H9 (cell line): Measurements from ENCODE around the gene ANGPTL8. TPM values are rescaled to one million over a fixed set of nuclear protein-coding genes. Genes with fewer than 3 reads are reported as not detected.

Source experiments
- DNase-seq: peaks from one replicate; pipeline ENCODE4 v3.0.0-alpha.2; 2017
- H2AFZ ChIP-seq: one replicate; pipeline ENCODE4 v1.6.1; 2013; ENCODE audit warnings: mild to moderate bottlenecking, low read length, control low read depth, moderate library complexity
- H2AK5ac ChIP-seq: 2 replicates; pipeline ENCODE4 v1.6.1; 2013; ENCODE audit warnings: low read length, control low read depth, mixed read lengths; ENCODE audit not compliant: insufficient read length
- H2BK120ac ChIP-seq: one replicate; pipeline ENCODE4 v1.6.1; 2013; ENCODE audit warnings: low read depth, mild to moderate bottlenecking, low read length, control low read depth, inconsistent platforms; ENCODE audit not compliant: poor library complexity, severe bottlenecking
- H2BK12ac ChIP-seq: 2 replicates; pipeline ENCODE4 v1.6.1; 2013; ENCODE audit warnings: low read length, control low read depth, mixed read lengths, low read depth; ENCODE audit not compliant: insufficient read length
- H2BK15ac ChIP-seq: 2 replicates; pipeline ENCODE4 v1.6.1; 2013; ENCODE audit warnings: low read depth, low read length, control low read depth
- H2BK20ac ChIP-seq: one replicate; pipeline ENCODE4 v1.6.1; 2013; ENCODE audit warnings: low read depth, mild to moderate bottlenecking, low read length, control low read depth, inconsistent platforms; ENCODE audit not compliant: poor library complexity, severe bottlenecking
- H2BK5ac ChIP-seq: 2 replicates; pipeline ENCODE4 v1.6.1; 2013; ENCODE audit warnings: low read length, control low read depth, mixed read lengths; ENCODE audit not compliant: insufficient read length
- H3K14ac ChIP-seq: 2 replicates; pipeline ENCODE4 v1.6.1; 2013; ENCODE audit warnings: low read length, control low read depth; ENCODE audit not compliant: insufficient read depth
- H3K18ac ChIP-seq: 2 replicates; pipeline ENCODE4 v1.6.1; 2013; ENCODE audit warnings: low read depth, mild to moderate bottlenecking, mixed read lengths, low read length, control low read depth; ENCODE audit not compliant: insufficient read length
- H3K23ac ChIP-seq: 2 replicates; pipeline ENCODE4 v1.6.1; 2013; ENCODE audit warnings: low read length, control low read depth, mixed read lengths, low read depth; ENCODE audit not compliant: insufficient read length
- H3K23me2 ChIP-seq: 2 replicates; pipeline ENCODE4 v1.6.1; 2013; ENCODE audit warnings: low read depth, mild to moderate bottlenecking, mixed read lengths, low read length, control low read depth; ENCODE audit not compliant: insufficient read length, poor library complexity, severe bottlenecking
- H3K27ac ChIP-seq: 2 replicates; pipeline ENCODE4 v1.5.1; 2013; ENCODE audit warnings: low read length, control low read depth, mixed read lengths, low read depth; ENCODE audit not compliant: insufficient read length
- H3K27me3 ChIP-seq: 2 replicates; pipeline ENCODE4 v1.6.1; 2013; ENCODE audit warnings: low read length, control low read depth, inconsistent platforms; ENCODE audit not compliant: insufficient read depth
- H3K4ac ChIP-seq: 2 replicates; pipeline ENCODE4 v1.6.1; 2013; ENCODE audit warnings: low read depth, mild to moderate bottlenecking, control low read depth, inconsistent platforms, low read length, moderate library complexity
- H3K4me1 ChIP-seq: 2 replicates; pipeline ENCODE4 v1.6.1; 2013; ENCODE audit warnings: low read length, control low read depth, inconsistent platforms; ENCODE audit not compliant: insufficient read depth
- H3K4me2 ChIP-seq: 2 replicates; pipeline ENCODE4 v1.6.1; 2013; ENCODE audit warnings: low read length, control low read depth, mixed read lengths; ENCODE audit not compliant: insufficient read length, insufficient read depth
- H3K56ac ChIP-seq: 2 replicates; pipeline ENCODE4 v1.6.1; 2013; ENCODE audit warnings: low read depth, mild to moderate bottlenecking, mixed read lengths, low read length, control low read depth; ENCODE audit not compliant: insufficient read length
- H3K79me1 ChIP-seq: 2 replicates; pipeline ENCODE4 v1.6.1; 2013; ENCODE audit warnings: low read depth, mild to moderate bottlenecking, moderate library complexity, low read length, control low read depth, inconsistent platforms; ENCODE audit not compliant: insufficient read depth, poor library complexity, severe bottlenecking
- H3K79me2 ChIP-seq: 2 replicates; pipeline ENCODE4 v1.6.1; 2013; ENCODE audit warnings: low read length, control low read depth, inconsistent platforms; ENCODE audit not compliant: insufficient read depth
- H3K9ac ChIP-seq: 2 replicates; pipeline ENCODE4 v1.6.1; 2013; ENCODE audit warnings: low read length, control low read depth, mixed read lengths; ENCODE audit not compliant: insufficient read length; ENCODE audit errors: extremely low read depth
- H3K9me3 ChIP-seq: one replicate; pipeline ENCODE4 v1.6.1; 2013; ENCODE audit warnings: low read depth, low read length, inconsistent platforms; ENCODE audit not compliant: control insufficient read depth
- H3T11ph ChIP-seq: one replicate; pipeline ENCODE4 v1.6.1; 2013; ENCODE audit warnings: mild to moderate bottlenecking, low read length, control low read depth, inconsistent platforms
- H4K20me1 ChIP-seq: one replicate; pipeline ENCODE4 v1.6.1; 2013; ENCODE audit not compliant: control insufficient read depth, insufficient read length, insufficient read depth
- H4K5ac ChIP-seq: 2 replicates; pipeline ENCODE4 v1.6.1; 2013; ENCODE audit warnings: low read depth, mild to moderate bottlenecking, mixed read lengths, low read length, control low read depth; ENCODE audit not compliant: insufficient read length
- H4K8ac ChIP-seq: replicated peaks from 2 replicates; pipeline ENCODE4 v1.6.1; 2013; ENCODE audit warnings: low read length, control low read depth, mixed read lengths, low read depth; ENCODE audit not compliant: insufficient read length
- H4K91ac ChIP-seq: 2 replicates; pipeline ENCODE4 v1.6.1; 2013; ENCODE audit warnings: low read depth, mild to moderate bottlenecking, moderate library complexity, mixed read lengths, low read length, control low read depth; ENCODE audit not compliant: insufficient read length
- H3K27ac Mint-ChIP-seq, 3 experiments: 2 replicates in 2 of 3; 3 replicates in 1 of 3; pipeline ENCODE4 v1.8.0; 2020 to 2021; ENCODE audit warnings: mixed read lengths in 3 of 3, mild to moderate bottlenecking in 1 of 3, moderate library complexity in 1 of 3
- H3K27me3 Mint-ChIP-seq: 2 replicates; pipeline ENCODE4 v1.8.0; 2021; ENCODE audit warnings: low read depth, mild to moderate bottlenecking, moderate library complexity, mixed read lengths
- H3K36me3 Mint-ChIP-seq, 3 experiments: 2 replicates in 2 of 3; 3 replicates in 1 of 3; pipeline ENCODE4 v1.8.0; 2020 to 2021; ENCODE audit warnings: low read depth in 3 of 3, mixed read lengths in 3 of 3; ENCODE audit not compliant: insufficient read depth in 1 of 3
- H3K4me1 Mint-ChIP-seq, 2 experiments: 2 replicates each; pipeline ENCODE4 v1.8.0; 2020; ENCODE audit warnings: mixed read lengths in 2 of 2
- H3K4me3 Mint-ChIP-seq, 2 experiments: 2 replicates in 1 of 2; 3 replicates in 1 of 2; pipeline ENCODE4 v1.8.0; 2020 to 2021; ENCODE audit warnings: mild to moderate bottlenecking in 2 of 2, mixed read lengths in 2 of 2, moderate library complexity in 1 of 2
- H3K9me3 Mint-ChIP-seq, 2 experiments: 2 replicates in 1 of 2; 3 replicates in 1 of 2; pipeline ENCODE4 v1.8.0; 2020; ENCODE audit warnings: mild to moderate bottlenecking in 2 of 2, mixed read lengths in 2 of 2, moderate library complexity in 1 of 2
- WGBS: extraction: QIAGEN DNeasy Blood & Tissue Kit; methylation state at CpG from one replicate; pipeline ENCODE4 v1.1.7; 2013; ENCODE audit warnings: missing lambda C conversion rate, low lambda C conversion rate, mixed read lengths; ENCODE audit not compliant: insufficient read length; ENCODE audit errors: extremely low coverage; 5-methylcytosine and 5-hydroxymethylcytosine counted together
- total RNA-seq: library from RNA; stranded (reverse); gene quantifications from 2 replicates; pipeline ENCODE4 v1.2.1, GENCODE V29; 2021
- TF ChIP-seq, protein P1 (sequence below): fragments of 200-600 bp; sonication (generic); conservative IDR thresholded peaks from 3 replicates; pipeline ENCODE4 v1.8.0; 2021; ENCODE audit warnings: antibody characterized with exemption, mild to moderate bottlenecking

Gene ANGPTL8
- total RNA-seq, 1 experiment from 2014 or later = not detected

DNA sequence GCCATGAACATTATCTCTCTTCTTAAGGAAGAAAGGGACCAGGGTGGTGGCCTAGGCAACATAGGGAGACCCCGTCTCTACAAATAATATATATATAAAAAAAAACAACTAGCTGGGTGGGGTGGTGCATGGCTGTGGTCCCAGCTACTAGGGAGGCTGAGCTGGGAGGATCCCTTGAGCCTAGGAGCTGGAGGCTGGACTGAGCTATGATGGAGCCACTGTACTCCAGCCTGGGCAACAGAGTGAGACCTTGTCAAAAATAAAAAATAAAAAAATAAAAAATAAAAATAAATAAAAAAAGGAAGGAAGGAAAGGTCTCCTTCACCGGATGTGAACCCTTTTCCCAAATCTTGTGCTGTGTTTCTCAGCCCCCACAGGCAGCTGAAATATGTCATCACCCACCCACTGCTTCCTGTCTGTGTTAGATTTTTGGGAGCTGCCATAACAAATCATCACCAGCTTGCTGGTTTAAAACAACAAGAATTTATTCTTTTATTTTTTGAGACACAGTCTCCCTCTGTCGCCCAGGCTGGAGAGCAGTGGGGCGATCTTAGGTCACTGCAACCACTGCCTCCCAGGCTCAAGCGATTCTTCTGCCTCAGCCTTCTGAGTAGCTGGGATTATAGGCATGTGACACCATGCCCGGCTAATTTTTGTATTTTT lies 47.0 kb downstream of the ANGPTL8 start:
- Histone ChIP-seq H3K56ac (no peak overlapping the region), H2BK20ac (no peak overlapping the region), H3K4me2 (no peak overlapping the region), H3K9me3 (no peaks in the 10 kb centered on the region), H3K14ac (no peak overlapping the region), H3K18ac (no peak overlapping the region), H3K27ac (no peak overlapping the region), H3K9ac (no peak overlapping the region), H4K20me1 (no peaks in the 10 kb centered on the region), H2BK15ac (no peak overlapping the region), H3T11ph (no peak overlapping the region), H3K23ac (no peak overlapping the region), H2BK12ac (no peak overlapping the region), H3K79me2 (no peaks in the 10 kb centered on the region), H3K79me1 (no peaks in the 10 kb centered on the region), H3K23me2 (no peaks in the 10 kb centered on the region), H3K27me3 (no peaks in the 10 kb centered on the region), H2BK120ac (no peak overlapping the region), H2BK5ac (no peak overlapping the region), H3K4ac (no peak overlapping the region), H4K5ac (no peak overlapping the region), H3K4me1 (no peaks in the 10 kb centered on the region), H2AFZ (no peak overlapping the region), H4K8ac (no peak overlapping the region), H4K91ac (no peak overlapping the region), H2AK5ac (no peak overlapping the region)
- no peak for DNase-seq
- Mint-ChIP-seq H3K4me1 (no peaks in the 10 kb centered on the region), H3K36me3 (no peaks in the 10 kb centered on the region; a peak in 2 of 7 replicates), H3K4me3 (no peak overlapping the region), H3K9me3 (no peaks in the 10 kb centered on the region), H3K27ac (no peak overlapping the region), H3K27me3 (peaks cover 3% of the 10 kb centered on the region)
- TF ChIP-seq, protein P1, sequence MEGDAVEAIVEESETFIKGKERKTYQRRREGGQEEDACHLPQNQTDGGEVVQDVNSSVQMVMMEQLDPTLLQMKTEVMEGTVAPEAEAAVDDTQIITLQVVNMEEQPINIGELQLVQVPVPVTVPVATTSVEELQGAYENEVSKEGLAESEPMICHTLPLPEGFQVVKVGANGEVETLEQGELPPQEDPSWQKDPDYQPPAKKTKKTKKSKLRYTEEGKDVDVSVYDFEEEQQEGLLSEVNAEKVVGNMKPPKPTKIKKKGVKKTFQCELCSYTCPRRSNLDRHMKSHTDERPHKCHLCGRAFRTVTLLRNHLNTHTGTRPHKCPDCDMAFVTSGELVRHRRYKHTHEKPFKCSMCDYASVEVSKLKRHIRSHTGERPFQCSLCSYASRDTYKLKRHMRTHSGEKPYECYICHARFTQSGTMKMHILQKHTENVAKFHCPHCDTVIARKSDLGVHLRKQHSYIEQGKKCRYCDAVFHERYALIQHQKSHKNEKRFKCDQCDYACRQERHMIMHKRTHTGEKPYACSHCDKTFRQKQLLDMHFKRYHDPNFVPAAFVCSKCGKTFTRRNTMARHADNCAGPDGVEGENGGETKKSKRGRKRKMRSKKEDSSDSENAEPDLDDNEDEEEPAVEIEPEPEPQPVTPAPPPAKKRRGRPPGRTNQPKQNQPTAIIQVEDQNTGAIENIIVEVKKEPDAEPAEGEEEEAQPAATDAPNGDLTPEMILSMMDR = no peak
- no CpG with 5 or more reads among the region's 6 CpGs for WGBS
